Activated gamma-delta T cell treated with anti-CD3 and anti-CD28 coated beads, Interleukin-2, amount 50 U/mL, for 16 hours (primary cell): Measurements from ENCODE around the gene GIMAP5.

Experiments
- DNase-seq: peaks from one replicate; pipeline ENCODE4 v3.0.0-alpha.2; 2020; ENCODE audit warnings: low read depth

The GIMAP5 gene

GRCh38 chr7:150735596-150736358 is 1.4 kb upstream of the GIMAP5 start:
- no peak for DNase-seq

- DNase-seq, result no peak
Measured at GRCh38 chr7:150736864-150737263, 354 bp upstream of the GIMAP5 start.

GRCh38 chr7:150738092-150738491 is 874 bp downstream of the GIMAP5 start:
- DNase-seq, result no peak

GRCh38 chr7:150738591-150739001 is 1.4 kb downstream of the GIMAP5 start:
- DNase-seq, result no peak

GRCh38 chr7:150739033-150739432 is 1.8 kb downstream of the GIMAP5 start:
- DNase-seq, result no peak

GRCh38 chr7:150740053-150740452 is 2.8 kb downstream of the GIMAP5 start:
- no peak for DNase-seq

GRCh38 chr7:150742286-150742968 is 5.2 kb downstream of the GIMAP5 start:
- DNase-seq, result no peak

- DNase-seq, result no peak
Measured at GRCh38 chr7:150744041-150744656, 6.9 kb downstream of the GIMAP5 start.

GRCh38 chr7:150745086-150745485 is 7.9 kb downstream of the GIMAP5 start:
- no peak for DNase-seq

- no peak for DNase-seq
Measured at GRCh38 chr7:150745876-150746275, 8.7 kb downstream of the GIMAP5 start.

- DNase-seq, result no peak
Measured at GRCh38 chr7:150746921-150747320, 9.7 kb downstream of the GIMAP5 start.

GRCh38 chr7:150748376-150748775 is 11.2 kb downstream of the GIMAP5 start:
- no peak for DNase-seq

- DNase-seq, result no peak
Measured at GRCh38 chr7:150751702-150752101, 14.5 kb downstream of the GIMAP5 start.

GRCh38 chr7:150753239-150753638 is 16.0 kb downstream of the GIMAP5 start:
- DNase-seq, result no peak

GRCh38 chr7:150753826-150754603 is 16.8 kb downstream of the GIMAP5 start:
- DNase-seq, result no peak

- DNase-seq, result no peak
Measured at GRCh38 chr7:150754951-150755350, 17.7 kb downstream of the GIMAP5 start.

- peak; percentile 62 for DNase-seq
Measured at GRCh38 chr7:150755473-150756099, 18.4 kb downstream of the GIMAP5 start.

GRCh38 chr7:150756166-150756565 is 18.9 kb downstream of the GIMAP5 start:
- DNase-seq, result no peak

GRCh38 chr7:150756858-150757257 is 19.6 kb downstream of the GIMAP5 start:
- DNase-seq, result no peak

- DNase-seq, result no peak
Measured at GRCh38 chr7:150759479-150759878, 22.3 kb downstream of the GIMAP5 start.

GRCh38 chr7:150766334-150766709 is 29.1 kb downstream of the GIMAP5 start:
- DNase-seq, result no peak

- DNase-seq, result no peak
Measured at GRCh38 chr7:150769768-150770167, 32.5 kb downstream of the GIMAP5 start.
